IMR-90 (cell line): ENCODE measurements around the gene LSM12. TPM values are rescaled to one million over a fixed set of nuclear protein-coding genes. Genes with fewer than 3 reads are reported as not detected.
"Not testable (repeated sequence)": the region's sequence is repeated elsewhere in the genome, so short reads cannot be mapped to it uniquely, and the experiment has no call there.

Source experiments
- ATAC-seq: fragments of 200-7000 bp; cut with Tn5 transposase; 2 replicates; pipeline ENCODE4 v1.9.1; 2020; ENCODE audit warnings: low read depth, mild to moderate bottlenecking, moderate library complexity
- BruUV-seq: library from RNA; stranded (reverse); fragments of 400-500 nt; replicated peaks from 2 replicates; lab custom pipeline; 2021; lab: Mats Ljungman, UMichigan
- CTCF ChIA-PET: fragments of 300-600 bp; formaldehyde crosslinking; extraction: SDS; loops from one replicate; lab custom pipeline; 2021; ENCODE audit warnings: antibody characterized with exemption; lab: Yijun Ruan, JAX
- POLR2A ChIA-PET: fragments of 300-600 bp; sonication (Branson Sonifier 250); formaldehyde crosslinking; loops from one replicate; lab custom pipeline; 2022; ENCODE audit warnings: antibody characterized with exemption; ENCODE audit not compliant: unreplicated experiment; lab: Charles Lee
- DNase-seq: peaks from one replicate; pipeline ENCODE4 v3.0.0; 2013
- H2AFZ ChIP-seq: replicated peaks from 2 replicates; pipeline ENCODE3; 2013; ENCODE audit warnings: low read length, mild to moderate bottlenecking; ENCODE audit not compliant: poor library complexity
- H2AK5ac ChIP-seq: 2 replicates; pipeline ENCODE4 v1.6.1; 2013; ENCODE audit warnings: low read depth, low read length, inconsistent platforms
- H2AK9ac ChIP-seq: replicated peaks from 2 replicates; pipeline ENCODE3; 2013; ENCODE audit warnings: mild to moderate bottlenecking, low read depth, low read length, moderate library complexity; ENCODE audit not compliant: poor library complexity
- H2BK120ac ChIP-seq: 2 replicates; pipeline ENCODE4 v1.6.1; 2013; ENCODE audit warnings: low read depth, low read length, inconsistent platforms
- H2BK15ac ChIP-seq: 3 replicates; pipeline ENCODE4 v1.6.1; 2013; ENCODE audit warnings: low read depth, low read length, inconsistent platforms
- H2BK20ac ChIP-seq: 2 replicates; pipeline ENCODE4 v1.6.1; 2013; ENCODE audit warnings: low read depth, mild to moderate bottlenecking, inconsistent platforms, low read length, moderate library complexity
- H2BK5ac ChIP-seq: 2 replicates; pipeline ENCODE4 v1.6.1; 2013; ENCODE audit warnings: mild to moderate bottlenecking, low read depth, low read length, inconsistent platforms; ENCODE audit not compliant: poor library complexity, severe bottlenecking
- H3K14ac ChIP-seq: replicated peaks from 2 replicates; pipeline ENCODE4 v1.6.1; 2013; ENCODE audit warnings: low read depth, low read length, inconsistent platforms
- H3K18ac ChIP-seq: 2 replicates; pipeline ENCODE4 v1.6.1; 2013; ENCODE audit warnings: low read depth, low read length, control low read depth
- H3K23ac ChIP-seq: 2 replicates; pipeline ENCODE4 v1.6.1; 2013; ENCODE audit warnings: low read depth, low read length, inconsistent platforms
- H3K27ac ChIP-seq: 2 replicates; pipeline ENCODE4 v1.5.1; 2013; ENCODE audit warnings: mild to moderate bottlenecking, control low read depth, low read length; ENCODE audit not compliant: insufficient read depth
- H3K27me3 ChIP-seq: 2 replicates; pipeline ENCODE4 v1.6.1; 2013; ENCODE audit warnings: low read length; ENCODE audit not compliant: control insufficient read depth, insufficient read depth
- H3K36me3 ChIP-seq: 2 replicates; pipeline ENCODE4 v1.6.1; 2013; ENCODE audit warnings: low read length, mixed read lengths; ENCODE audit not compliant: control insufficient read depth, insufficient read depth
- H3K4ac ChIP-seq: 2 replicates; pipeline ENCODE4 v1.6.1; 2013; ENCODE audit warnings: low read depth, low read length, inconsistent platforms
- H3K4me1 ChIP-seq: 2 replicates; pipeline ENCODE4 v1.6.1; 2013; ENCODE audit warnings: low read length, mixed read lengths; ENCODE audit not compliant: control insufficient read depth, insufficient read depth
- H3K4me2 ChIP-seq: 2 replicates; pipeline ENCODE4 v1.6.1; 2013; ENCODE audit warnings: low read depth, mild to moderate bottlenecking, control low read depth, low read length, moderate library complexity
- H3K4me3 ChIP-seq: 2 replicates; pipeline ENCODE4 v1.5.1; 2013; ENCODE audit warnings: low read depth, mild to moderate bottlenecking, control low read depth, low read length, moderate library complexity; ENCODE audit not compliant: insufficient read depth
- H3K56ac ChIP-seq: 2 replicates; pipeline ENCODE4 v1.6.1; 2013; ENCODE audit warnings: low read length, inconsistent platforms; ENCODE audit not compliant: insufficient read depth; ENCODE audit errors: extremely low read depth
- H3K79me1 ChIP-seq, 2 experiments: 2 replicates each; pipeline ENCODE4 v1.6.1; 2013; ENCODE audit warnings: low read length in 2 of 2, inconsistent platforms in 1 of 2, low read depth in 1 of 2
- H3K9ac ChIP-seq: 2 replicates; pipeline ENCODE4 v1.6.1; 2013; ENCODE audit warnings: low read depth, low read length, control low read depth
- H3K9me1 ChIP-seq: 2 replicates; pipeline ENCODE4 v1.6.1; 2013; ENCODE audit warnings: low read length, inconsistent platforms; ENCODE audit not compliant: insufficient read depth
- H3K9me3 ChIP-seq: 2 replicates; pipeline ENCODE4 v1.6.1; 2013; ENCODE audit warnings: low read length; ENCODE audit not compliant: control insufficient read depth, insufficient read depth
- H4K20me1 ChIP-seq: 2 replicates; pipeline ENCODE4 v1.6.1; 2013; ENCODE audit warnings: low read length, inconsistent platforms; ENCODE audit not compliant: insufficient read depth
- H4K5ac ChIP-seq: 2 replicates; pipeline ENCODE4 v1.6.1; 2013; ENCODE audit warnings: mild to moderate bottlenecking, low read depth, low read length, control low read depth
- H4K8ac ChIP-seq, 2 experiments: 2 replicates each; pipeline ENCODE4 v1.6.1; 2013; ENCODE audit warnings: low read depth in 2 of 2, low read length in 2 of 2, control low read depth in 1 of 2, inconsistent platforms in 1 of 2
- H4K91ac ChIP-seq: 2 replicates; pipeline ENCODE4 v1.6.1; 2013; ENCODE audit warnings: low read depth, low read length, inconsistent platforms; ENCODE audit not compliant: insufficient read depth
- CHD1 ChIP-seq: IDR thresholded peaks from 2 replicates; pipeline ENCODE4 v1.6.1; 2012; ENCODE audit warnings: low read depth, low read length, improper control_type of control experiment
- NFE2L2 ChIP-seq: fragments of 150-350 bp; IDR thresholded peaks from 2 replicates; pipeline ENCODE4 v1.6.1; 2016; ENCODE audit warnings: low read depth, mild to moderate bottlenecking, low read length
- RCOR1 ChIP-seq: IDR thresholded peaks from 2 replicates; pipeline ENCODE4 v1.6.1; 2012; ENCODE audit warnings: mild to moderate bottlenecking, low read length, improper control_type of control experiment; ENCODE audit not compliant: insufficient replicate concordance
- SMC3 ChIP-seq: fragments of 150-350 bp; IDR thresholded peaks from 2 replicates; pipeline ENCODE4 v1.6.1; 2016; ENCODE audit warnings: low read depth, mild to moderate bottlenecking, antibody characterized with exemption, low read length, moderate library complexity
- WGBS, 2 experiments: methylation state at CpG; one replicate each; pipeline versions ENCODE4 v1.1.5 to v1.1.7; 2013; ENCODE audit warnings: missing lambda C conversion rate in 2 of 2; ENCODE audit not compliant: insufficient read length in 1 of 2; ENCODE audit errors: extremely low coverage in 2 of 2; 5-methylcytosine and 5-hydroxymethylcytosine counted together
- dilution Hi-C: fragments of 300-500 bp; cut with HindIII; formaldehyde crosslinking; loops from one replicate; pipeline ENCODE4 v1.14.3; 2018; ENCODE audit warnings: low sequenced_read_pairs; ENCODE audit not compliant: unreplicated experiment
- in situ Hi-C: fragments of 300-500 bp; cut with MboI; formaldehyde crosslinking; loops from 3 replicates; pipeline ENCODE4 v1.14.3; 2019; ENCODE audit warnings: low sequenced_read_pairs, inconsistent platforms, mixed read lengths
- intact Hi-C: fragments of 100-400 bp; cut with micrococcal nuclease; formaldehyde crosslinking; loops from 2 replicates; pipeline ENCODE4 v1.10.0; 2022
- polyA plus RNA-seq, 3 experiments: library from polyadenylated mRNA; depleted of rRNA; stranded (reverse); fragments of >200 nt; gene quantifications; 2 replicates each; pipeline ENCODE4 v1.2.3, GENCODE V29; 2012; ENCODE audit warnings: low replicate concordance in 1 of 3
- total RNA-seq: library from RNA; depleted of rRNA; stranded (reverse); fragments of >200 nt; gene quantifications from 2 replicates; pipeline ENCODE4 v1.2.3, GENCODE V29; 2012
- TF ChIP-seq, protein P1 (sequence below): fragments of 150-350 bp; IDR thresholded peaks from 2 replicates; pipeline ENCODE4 v1.6.1; 2017; ENCODE audit warnings: mild to moderate bottlenecking, antibody characterized with exemption, low read length, low read depth

LSM12 gene
- total and polyA plus RNA-seq, 2 of the 4 experiments (the other 2 are of a cell fraction): 38.0 to 41.0 TPM

DNA sequence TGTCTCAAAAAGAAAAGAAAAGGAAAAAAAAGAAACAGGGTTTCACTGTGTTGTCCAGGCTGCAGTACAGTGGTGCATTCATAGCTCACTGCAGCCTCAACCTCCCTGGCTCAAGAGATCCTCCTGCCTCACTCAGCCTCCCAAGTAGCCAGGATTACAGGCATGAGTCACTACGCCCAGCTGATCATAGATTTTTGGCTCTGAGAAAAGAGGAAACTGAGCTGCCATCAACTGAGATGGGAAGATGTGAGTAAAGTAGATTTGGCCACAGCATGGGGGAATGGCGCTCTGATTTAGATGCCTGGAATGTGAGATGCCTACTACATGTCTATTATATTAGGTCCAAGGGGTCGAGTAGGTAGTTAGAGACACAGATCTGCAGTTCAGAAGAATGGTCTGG is 67.9 kb downstream of the LSM12 start:
- Histone ChIP-seq H3K4me2 (no peak overlapping the region), H2AK5ac (no peak overlapping the region), H3K9me3 (no peaks in the 10 kb centered on the region), H3K23ac (no peak overlapping the region), H4K91ac (no peak overlapping the region), H4K5ac (no peak overlapping the region), H2BK15ac (no peak overlapping the region), H3K27ac (no peak overlapping the region), H3K4me3 (no peak overlapping the region), H4K20me1 (no peaks in the 10 kb centered on the region), H4K8ac (no peak overlapping the region), H3K4me1 (peaks cover 4% of the 10 kb centered on the region), H3K14ac (no peak overlapping the region), H3K56ac (no peak overlapping the region), H2BK5ac (no peak overlapping the region), H2AFZ (no peak overlapping the region), H3K36me3 (no peaks in the 10 kb centered on the region), H3K27me3 (peaks cover 18% of the 10 kb centered on the region), H2BK120ac (no peak overlapping the region), H3K9me1 (peaks cover 6% of the 10 kb centered on the region), H2AK9ac (no peak overlapping the region), H3K18ac (no peak overlapping the region), H3K9ac (no peak overlapping the region), H2BK20ac (no peak overlapping the region), H3K79me1 (no peaks in the 10 kb centered on the region), H3K4ac (no peak overlapping the region)
- intact Hi-C loops: no loop called here
- TF ChIP-seq, protein P1, sequence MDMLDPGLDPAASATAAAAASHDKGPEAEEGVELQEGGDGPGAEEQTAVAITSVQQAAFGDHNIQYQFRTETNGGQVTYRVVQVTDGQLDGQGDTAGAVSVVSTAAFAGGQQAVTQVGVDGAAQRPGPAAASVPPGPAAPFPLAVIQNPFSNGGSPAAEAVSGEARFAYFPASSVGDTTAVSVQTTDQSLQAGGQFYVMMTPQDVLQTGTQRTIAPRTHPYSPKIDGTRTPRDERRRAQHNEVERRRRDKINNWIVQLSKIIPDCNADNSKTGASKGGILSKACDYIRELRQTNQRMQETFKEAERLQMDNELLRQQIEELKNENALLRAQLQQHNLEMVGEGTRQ: no peak
- no peak for TF ChIP-seq CHD1
- no peak for TF ChIP-seq SMC3
- TF ChIP-seq NFE2L2: no peak
- TF ChIP-seq RCOR1: no peak
- BruUV-seq: no TSS peak
- ATAC-seq (no peak), DNase-seq (peak; percentile 66)
- ChIA-PET CTCF (no interaction called here), POLR2A (no interaction called here)
- dilution Hi-C loops: no loop called here
- WGBS, 2 experiments: no CpG with 5 or more reads among the region's 3 CpGs
- in situ Hi-C loops: no loop called here

GRCh38 chr17:43997180-43997579 is 69.3 kb downstream of the LSM12 start:
- H3K9me1 ChIP-seq, H3K9me3 ChIP-seq, dilution Hi-C loops, H3K4me1 ChIP-seq, DNase-seq, H3K4me3 ChIP-seq, H3K4ac ChIP-seq, H4K20me1 ChIP-seq, H3K23ac ChIP-seq, H2AFZ ChIP-seq, H4K8ac ChIP-seq, POLR2A ChIA-PET, H3K4me2 ChIP-seq, BruUV-seq, intact Hi-C loops, H3K9ac ChIP-seq, H2BK5ac ChIP-seq, H4K91ac ChIP-seq, H3K79me1 ChIP-seq, H2AK9ac ChIP-seq, H2BK20ac ChIP-seq, H3K27ac ChIP-seq, H2BK120ac ChIP-seq, in situ Hi-C loops, H3K36me3 ChIP-seq, H3K18ac ChIP-seq, ATAC-seq, H3K14ac ChIP-seq, H2BK15ac ChIP-seq, H4K5ac ChIP-seq, H3K56ac ChIP-seq, H2AK5ac ChIP-seq: not testable (repeated sequence)
- peaks cover 18% of the 10 kb centered on the region for H3K27me3 ChIP-seq
- CTCF ChIA-PET: interaction anchor here (0.7 kb wide), 1 partner anchor 38 kb away, joined by 3 read pairs; no protein-coding TSS in a partner anchor
- WGBS, 2 experiments: 81% methylated on average over 4 of the region's 5 CpGs; no CpG with 5 or more reads in 1 of the 2 experiments
